DMS114 treated with DMSO at 0.1 percent for 48 hours (cell line): ENCODE measurements around the gene PDE6B.
"Not testable (repeated sequence)": the region's sequence is repeated elsewhere in the genome, so short reads cannot be mapped to it uniquely, and the experiment has no call there.

Experiments used
- DNase-seq: peaks from one replicate; lab custom pipeline; 2025; ENCODE audit not compliant: unreplicated experiment; lab: John Stamatoyannopoulos, UW

PDE6B gene

DNA sequence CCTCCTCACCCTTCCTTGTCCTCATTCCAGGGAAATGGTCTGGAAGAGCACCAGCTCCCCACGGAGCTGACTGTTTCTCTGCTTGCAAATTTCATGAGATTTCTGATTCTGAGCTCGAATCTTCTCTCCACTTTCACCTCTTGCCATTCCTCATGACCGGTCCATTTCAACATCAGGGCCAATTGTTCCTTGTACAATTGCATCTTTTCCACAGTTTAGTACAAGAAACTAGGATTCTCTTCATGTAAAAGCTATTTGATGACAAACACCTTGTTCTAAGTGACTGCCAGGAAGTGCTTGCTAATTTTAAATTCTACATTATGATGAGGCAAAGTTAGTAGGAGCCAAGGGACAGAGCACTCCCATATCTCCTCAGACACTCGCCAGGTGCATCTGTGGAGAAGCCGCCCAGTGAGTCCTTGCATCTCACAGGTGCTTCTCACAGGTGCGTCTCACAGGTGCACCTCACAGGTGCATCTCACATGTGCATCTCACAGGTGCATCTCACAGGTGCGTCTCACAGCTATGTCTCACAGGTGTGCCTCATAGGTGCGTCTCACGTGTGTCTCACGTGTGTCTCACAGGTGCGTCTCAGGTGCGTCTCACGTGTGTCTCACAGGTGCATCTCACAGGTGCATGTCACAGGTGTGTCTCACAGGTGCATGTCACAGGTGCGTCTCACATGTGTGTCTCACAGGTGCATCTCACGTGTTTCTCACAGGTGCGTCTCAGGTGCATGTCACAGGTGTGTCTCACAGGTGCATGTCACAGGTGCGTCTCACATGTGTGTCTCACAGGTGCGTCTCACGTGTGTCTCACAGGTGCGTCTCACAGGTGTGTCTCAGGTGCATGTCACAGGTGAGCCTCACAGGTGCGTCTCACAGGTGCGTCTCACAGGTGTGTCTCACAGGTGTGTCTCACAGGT, 3.0 kb upstream of the PDE6B start:
- DNase-seq, result no peak

DNA sequence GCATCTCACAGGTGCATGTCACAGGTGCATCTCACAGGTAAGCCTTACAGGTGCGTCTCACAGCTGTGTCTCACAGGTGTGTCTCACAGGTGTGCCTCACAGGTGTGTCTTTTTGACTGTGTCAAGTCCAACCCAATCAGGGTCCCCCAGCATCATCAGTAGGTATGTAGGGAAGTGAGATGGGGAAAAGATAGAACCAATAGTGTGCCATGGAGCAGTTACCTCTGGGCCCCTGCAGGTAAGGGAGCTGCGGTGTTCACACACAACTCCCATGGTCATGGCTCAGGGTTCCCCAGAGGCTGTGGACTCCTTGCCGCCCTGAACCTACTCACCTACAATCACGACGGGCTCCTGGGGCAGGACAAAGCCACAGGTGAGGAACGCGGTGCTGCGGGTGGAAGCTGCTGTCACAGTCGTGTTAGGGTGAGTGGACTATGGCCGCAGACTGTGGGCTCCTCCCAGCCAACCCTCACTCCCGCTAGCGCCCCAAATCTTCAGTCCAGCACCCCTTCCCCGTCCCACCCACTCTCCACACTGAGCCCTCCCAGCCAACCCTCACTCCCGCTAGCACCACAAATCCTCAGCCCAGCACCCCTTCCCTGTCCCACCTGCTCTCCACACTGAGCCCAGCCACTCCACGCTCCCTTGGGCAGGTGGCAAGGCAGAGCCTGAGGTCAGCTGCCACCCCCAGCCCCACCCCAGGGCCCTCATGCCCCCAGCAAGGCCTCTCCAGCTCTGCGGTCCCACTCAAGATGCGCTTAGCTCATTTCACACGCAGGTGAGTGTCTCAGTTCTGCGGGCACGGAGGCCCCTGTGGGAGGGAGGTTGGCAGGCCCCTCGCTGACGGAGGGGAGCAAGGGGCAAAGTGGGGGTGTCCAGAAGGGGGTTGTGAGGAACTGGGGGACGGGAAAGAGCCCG, 2.1 kb upstream of the PDE6B start:
- DNase-seq, result no peak

DNA sequence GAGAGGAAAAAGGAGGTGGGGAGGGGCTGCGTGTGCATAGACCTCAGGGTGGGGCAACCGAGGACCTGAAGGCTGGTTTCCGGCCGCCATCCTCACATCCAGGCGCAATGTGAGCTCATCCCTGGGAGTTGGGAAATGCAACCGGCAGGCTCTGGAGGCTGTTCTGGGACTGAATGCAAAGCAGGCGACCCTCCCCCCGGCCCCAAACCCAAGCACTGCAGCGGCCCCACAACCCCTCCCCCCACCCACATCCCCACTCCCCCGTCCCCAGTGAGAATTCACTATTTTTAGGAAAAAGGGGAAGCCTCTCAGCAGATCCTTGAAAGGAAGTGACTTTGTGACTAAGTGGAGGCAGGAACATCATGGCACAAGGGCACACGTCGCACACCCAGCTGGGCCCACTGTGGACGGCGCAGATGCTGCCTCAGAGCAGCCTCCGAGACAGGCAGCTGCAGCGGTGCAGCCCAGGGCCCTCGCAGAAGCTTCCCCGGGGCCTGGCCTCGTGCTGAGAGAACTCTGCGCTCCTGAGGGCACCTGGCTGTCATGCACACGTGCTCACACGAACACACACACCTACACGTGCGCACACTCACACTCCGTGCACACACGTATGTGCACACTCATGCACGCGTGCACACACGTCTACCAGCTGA, 1.3 kb upstream of the PDE6B start:
- DNase-seq, result no peak

DNA sequence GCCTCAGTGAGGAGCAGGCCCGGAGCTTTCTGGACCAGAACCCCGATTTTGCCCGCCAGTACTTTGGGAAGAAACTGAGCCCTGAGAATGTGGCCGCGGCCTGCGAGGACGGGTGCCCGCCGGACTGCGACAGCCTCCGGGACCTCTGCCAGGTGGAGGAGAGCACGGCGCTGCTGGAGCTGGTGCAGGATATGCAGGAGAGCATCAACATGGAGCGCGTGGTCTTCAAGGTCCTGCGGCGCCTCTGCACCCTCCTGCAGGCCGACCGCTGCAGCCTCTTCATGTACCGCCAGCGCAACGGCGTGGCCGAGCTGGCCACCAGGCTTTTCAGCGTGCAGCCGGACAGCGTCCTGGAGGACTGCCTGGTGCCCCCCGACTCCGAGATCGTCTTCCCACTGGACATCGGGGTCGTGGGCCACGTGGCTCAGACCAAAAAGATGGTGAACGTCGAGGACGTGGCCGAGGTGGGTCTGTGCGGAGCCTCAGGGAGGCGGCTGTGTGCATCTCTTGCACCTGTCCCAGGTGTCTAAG, 323 bp downstream of the PDE6B start:
- DNase-seq, result no peak

DNA sequence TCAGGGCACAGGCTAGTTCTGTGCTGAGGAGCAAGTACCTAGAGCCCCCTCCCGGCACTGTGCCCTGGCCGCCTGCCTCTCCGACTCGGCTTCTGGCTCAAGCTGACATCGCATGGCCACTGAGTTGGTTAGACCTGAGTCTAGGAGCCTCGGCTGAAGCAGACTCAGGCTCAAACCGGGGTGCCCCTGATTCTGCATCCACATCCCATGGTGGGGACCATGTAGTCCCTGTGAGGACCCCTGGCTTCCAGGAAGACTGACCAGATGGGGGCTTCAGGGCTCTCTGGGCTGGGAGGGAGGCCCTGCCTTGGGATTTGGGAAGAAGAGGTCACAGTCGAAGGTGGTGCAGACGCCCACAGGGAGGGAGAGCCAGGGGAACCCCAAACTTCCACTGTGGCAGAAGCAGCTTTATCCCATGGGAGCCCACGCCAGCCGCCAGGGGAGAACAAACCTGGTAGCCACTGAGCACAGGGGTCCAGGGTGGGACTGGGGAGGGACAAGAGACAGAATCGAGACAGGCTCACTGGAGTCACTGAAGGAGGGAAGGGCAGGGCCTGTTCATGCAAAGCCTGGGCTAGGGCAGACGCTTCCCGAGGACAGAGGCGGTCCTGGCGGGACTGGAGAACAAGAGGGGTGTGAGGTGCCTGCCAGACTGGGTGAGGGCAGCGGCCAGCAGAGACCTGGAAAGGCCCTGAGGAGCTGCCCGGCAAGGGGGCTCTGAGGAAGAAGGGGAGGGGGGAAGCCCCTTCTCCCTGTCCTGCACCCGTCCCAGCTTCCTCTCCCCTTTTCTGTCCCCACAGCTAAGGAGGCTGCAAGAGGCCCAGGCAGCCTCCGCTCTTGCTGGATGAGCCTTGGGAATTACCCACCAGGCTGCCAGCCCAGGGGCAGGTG, 1.1 kb downstream of the PDE6B start:
- no peak for DNase-seq

DNA sequence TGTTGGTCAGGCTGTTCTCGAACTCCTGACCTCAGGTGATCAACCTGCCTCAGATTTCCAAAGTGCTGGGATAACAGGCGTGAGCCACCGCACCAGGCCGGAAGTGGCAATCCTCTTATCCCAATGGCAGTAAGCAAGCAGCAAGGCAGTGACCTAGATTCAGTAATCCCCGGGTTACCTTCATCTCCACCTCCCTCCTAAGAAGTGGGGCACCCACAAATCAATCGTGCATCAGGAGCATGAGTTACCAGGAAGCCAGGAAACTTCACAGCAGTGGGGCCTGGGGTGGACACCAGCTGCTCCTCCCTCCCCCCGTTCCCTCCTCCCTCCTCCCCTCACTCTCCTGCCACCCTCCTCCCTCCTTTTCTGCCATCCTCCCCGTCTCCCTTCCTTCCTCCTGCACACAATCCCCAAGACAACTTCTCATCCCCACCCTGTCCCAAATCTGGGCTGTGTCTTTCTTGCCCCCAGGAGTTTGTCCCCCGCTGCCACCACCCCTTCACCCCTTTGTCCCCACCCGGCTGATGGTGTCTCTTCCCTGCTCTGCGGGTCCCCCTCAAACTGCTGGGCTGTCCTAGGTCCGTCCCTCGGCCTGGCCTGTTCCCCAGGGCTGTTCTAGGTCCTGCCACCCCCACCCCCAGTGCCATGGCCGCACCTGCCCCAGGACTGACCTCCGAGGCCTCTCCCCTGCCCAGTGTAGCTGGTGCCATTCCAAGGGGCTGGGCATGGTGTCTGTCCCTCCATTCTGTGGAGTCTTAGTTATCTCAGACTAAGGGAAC, 2.2 kb downstream of the PDE6B start:
- no peak for DNase-seq

DNA sequence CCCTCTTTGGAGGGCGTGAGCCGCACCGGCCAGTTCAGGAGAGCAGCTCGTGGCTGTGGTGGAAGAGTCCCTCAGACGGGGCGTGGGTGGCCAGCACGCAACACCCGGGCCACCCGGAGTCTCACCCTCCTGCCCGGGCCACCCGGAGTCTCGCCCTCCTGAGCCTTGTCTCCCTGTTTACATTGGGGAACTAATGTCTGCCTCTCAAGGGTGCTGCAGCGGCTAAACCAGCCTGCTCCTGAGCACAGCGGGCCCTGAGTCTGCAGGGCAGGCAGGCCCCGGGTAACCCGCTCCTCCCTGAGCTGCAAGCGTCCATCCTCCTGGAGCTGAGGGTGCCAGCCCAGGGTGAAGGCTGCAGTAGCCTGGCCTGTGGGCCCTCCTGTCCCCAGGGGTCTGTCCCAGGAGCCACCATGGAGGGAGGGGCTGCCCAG, 3.0 kb downstream of the PDE6B start:
- no peak for DNase-seq

DNA sequence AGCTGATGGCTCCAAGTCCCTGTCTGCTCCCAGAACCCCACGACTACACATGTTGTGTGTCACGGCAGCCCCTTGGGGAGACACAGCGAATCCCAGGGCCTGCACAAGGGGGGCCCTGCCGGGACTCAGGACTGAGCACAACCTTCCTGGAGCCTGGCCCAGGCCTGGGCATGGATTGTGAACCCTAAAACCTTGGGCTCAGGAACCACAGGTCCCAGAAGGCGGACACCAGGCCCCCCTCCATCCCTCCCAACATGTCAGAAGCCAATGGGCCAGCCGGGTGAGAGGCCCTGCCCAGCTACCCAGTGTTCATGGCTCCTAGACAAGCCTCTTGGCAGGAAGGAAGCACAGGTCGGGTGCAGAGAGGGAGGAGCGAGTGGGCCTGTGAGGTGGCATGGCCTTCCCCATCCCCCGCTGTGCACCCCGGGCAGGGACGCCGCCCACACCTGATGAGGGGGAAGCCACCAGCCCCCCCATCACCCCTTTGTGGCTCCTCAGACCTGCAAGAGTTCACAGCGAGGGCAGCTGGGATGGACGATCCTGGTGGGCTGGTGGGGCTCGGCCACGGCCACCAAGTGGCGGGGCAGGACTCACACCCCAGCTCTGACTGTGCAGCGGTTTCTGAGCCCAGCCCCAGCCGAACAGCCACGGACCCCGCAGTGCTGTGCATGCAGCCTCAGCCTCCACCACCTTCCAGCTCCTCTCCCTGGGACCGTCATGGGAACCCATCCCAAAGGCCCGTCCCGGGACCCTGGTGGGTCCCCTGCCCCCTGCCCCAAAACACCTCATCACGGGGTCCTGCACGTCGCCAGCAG, 3.7 kb downstream of the PDE6B start:
- no peak for DNase-seq

DNA sequence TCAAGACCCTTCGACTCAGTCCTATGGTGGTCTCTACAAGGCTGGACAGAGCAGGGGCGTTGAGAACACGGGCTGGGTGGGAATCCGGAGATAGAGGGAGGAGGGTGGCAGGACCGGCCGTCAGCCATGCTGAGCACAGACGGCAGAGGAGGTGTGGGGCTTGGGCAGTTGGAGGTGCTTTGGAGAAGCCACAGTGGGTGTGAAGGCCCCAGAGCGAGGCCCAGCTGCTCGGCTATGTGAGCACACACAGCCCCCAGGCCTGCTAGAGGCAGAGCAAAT, 4.2 kb downstream of the PDE6B start:
- DNase-seq, result no peak

DNA sequence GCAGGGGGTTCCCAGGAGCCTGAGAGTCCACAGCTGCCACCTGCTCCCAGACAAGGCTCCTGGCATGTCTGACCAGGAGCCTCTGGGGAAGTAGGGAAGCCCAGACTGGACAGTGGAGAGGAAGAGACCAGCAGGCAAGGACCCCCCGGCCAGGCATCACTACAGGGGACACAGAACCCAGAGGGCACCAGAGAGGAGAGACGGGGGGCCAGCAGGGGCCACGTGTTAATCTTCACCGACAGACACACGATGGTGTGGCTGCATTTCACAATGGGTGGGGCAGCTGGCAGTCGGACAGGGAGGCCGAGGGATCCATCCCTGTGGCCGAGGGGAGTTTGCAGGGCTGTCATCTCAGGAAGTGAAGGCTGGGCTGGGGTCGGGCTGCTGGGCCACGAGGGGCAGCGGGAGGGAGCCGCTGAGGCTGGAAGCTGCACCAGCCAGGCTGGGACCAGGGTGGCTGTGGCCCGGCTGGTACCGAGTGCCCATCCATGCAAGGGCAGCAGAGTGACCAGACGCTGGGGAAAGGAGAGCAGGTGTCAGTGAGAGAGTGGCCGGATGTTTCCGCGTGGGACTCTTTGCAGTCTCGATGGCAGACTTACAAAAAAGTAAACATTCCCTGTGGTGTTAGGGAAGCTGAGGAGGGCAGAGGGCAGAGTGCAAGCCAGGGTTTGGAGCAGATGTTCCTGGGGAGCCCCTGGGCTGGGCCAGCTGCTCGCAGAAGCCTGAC, 4.7 kb downstream of the PDE6B start:
- DNase-seq, result no peak

DNA sequence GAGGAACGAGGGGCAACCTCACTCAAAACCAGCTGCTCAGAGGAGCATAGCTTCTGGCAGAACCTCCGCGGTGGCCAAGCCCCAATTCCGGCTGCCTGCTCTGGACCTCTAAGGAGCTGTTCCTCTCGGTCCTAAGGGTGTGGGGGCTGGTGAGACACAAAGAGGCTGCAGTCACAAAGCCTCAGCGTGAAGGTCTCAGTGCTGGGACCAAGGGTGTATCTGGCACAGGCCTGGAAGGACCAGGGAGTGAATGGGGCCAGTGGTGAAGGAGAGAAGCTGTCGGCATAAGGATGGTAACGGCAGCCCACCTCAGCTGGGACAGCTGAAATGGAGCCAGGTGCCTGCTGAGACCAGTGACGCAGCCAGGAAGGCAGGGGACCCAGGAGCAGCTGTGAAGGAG, 5.3 kb downstream of the PDE6B start:
- no peak for DNase-seq

DNA sequence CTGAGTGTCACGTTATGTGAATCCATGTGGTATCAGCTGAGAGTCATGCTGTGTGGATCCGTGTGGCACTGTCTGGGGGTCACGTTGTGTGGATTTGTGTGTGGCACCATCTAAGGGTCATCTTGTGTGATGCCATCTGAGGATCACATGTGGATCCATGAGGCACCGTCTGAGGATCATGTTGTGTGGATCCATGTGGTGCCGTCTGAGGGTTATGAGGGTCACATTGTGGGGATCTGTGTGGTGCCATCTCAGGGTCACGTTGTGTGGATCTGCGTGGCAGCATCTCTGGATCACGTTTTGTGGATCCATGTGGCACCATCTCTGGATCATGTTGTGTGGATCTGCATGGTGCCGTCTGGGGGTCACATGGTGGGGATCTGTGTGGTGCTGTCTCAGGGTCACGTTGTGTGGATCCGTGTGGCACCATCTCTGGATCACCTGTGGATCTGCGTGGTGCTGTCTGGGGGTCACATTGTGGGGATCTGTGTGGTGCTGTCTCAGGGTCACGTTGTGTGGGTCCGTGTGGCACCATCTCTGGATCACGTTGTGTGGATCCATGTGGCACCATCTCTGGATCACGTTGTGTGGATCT, 6.9 kb downstream of the PDE6B start:
- no peak for DNase-seq

DNA sequence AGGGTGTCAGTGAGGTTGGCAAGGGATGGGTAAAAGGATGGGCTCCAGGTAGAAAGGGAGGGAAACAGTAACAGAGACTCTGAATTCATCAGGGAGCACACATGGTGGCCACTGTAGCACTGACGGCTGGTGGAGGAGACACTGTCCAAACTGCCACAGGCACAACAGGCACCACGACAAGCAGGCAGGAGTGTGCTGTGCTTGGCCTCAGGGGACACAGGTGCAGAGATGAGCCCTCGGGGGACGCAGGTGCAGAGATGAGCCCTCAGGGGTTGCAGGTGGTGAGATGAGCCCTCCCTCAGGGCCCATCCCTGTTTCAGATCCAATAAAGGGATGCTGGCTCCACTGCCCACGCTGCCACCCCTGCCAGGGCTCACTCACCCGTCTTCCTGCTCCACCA, 7.6 kb downstream of the PDE6B start:
- DNase-seq, result no peak

DNA sequence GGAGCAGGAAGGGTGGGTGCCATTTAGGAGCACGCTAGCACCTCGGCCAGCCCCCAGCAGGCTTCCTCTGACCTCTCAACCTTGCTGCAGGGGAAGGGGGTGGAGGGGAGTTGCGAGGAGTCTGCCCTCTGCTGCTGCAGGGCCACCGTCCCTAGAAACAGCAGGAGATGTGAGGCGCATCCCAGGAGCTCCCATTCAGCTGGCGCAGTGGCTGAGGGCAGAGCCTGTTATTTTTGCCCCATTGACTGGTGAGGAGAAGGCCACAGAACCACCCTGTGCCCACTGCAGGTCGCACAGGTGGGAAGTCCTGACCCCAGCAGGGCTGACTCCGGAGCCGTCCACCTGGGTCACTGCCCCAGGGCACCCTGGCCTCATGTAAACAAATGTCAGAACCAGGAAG, 8.0 kb downstream of the PDE6B start:
- DNase-seq, result no peak

DNA sequence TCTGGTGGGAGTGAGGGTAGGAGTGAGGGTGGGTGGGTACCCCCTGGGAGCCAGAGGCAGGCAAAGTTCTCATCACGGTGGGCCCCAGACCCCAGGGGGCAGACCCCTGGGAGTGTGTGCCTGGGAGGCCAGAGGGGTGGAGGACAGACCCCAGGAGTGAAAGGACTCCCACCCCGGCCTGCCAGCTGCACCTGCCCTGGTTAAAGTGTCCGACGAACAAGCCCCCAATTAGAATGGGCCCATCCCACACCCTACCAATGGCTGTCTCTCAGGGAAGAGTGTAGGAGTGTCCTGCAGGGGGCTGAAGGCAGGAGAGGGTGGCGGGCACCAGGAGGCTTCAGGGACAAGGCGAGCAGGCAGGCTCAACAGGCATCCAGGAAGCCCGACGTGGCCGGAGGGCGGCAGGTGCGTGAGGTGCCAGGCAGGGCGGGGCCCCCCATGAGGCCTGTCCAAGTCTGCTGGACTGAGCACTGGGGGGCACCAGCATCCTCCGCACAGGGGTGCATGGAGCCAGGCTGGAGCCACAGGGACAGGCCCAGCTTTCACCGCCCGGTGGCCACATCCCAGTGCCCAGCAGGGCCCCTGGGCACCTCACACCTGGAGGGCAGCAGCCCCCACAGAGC, 8.7 kb downstream of the PDE6B start:
- DNase-seq, result no peak

DNA sequence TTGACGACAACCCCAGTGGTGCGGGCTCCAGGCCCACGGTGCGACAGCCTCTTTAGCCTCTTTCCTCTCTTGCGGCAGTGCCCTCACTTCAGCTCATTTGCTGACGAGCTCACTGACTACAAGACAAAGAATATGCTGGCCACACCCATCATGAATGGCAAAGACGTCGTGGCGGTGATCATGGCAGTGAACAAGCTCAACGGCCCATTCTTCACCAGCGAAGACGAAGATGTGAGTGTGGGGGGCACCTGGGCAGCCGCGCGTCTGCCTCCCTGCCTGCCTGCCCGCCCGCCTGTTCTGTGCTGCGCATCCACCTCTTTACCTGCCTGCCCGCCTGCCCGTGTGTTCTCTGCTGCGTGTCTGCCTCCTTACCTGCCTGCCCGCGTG, 9.2 kb downstream of the PDE6B start:
- DNase-seq, result no peak

DNA sequence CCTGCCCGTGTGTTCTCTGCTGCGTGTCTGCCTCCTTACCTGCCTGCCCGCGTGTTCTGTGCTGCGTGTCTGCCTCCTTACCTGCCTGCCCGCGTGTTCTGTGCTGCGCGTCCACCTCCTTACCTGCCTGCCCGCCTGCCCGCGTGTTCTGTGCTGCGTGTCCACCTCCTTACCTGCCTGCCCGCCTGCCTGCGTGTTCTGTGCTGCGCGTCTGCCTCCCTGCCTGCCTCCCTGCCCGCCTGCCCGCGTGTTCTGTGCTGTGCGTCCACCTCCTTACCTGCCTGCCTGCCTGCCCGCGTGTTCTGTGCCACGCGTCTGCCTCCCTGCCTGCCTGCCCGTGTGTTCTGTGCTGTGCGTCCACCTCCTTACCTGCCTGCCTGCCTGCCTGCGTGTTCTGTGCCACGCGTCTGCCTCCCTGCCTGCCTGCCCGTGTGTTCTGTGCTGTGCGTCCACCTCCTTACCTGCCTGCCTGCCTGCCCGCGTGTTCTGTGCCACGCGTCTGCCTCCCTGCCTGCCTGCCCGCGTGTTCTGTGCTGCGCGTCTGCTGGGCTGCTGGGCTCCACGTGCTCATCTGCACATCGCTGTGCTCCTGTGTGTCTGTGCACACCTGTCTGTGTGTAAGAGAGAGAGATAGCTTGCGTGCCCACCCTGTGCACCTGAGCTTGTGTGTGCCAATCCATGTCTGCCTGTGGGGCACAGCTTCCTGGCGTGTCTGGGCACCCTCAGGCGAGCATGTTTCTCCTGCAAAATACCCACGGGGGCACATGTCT, 9.9 kb downstream of the PDE6B start:
- not testable (repeated sequence) for DNase-seq
